Hepatocyte (in vitro differentiated cells): ENCODE measurements around the gene ENG.

Experiments
- EZH2 ChIP-seq: fragments of 200-600 bp; sonication (generic); IDR thresholded peaks from 2 replicates; pipeline ENCODE4 v1.6.1; 2016; ENCODE audit warnings: antibody characterized with exemption, mild to moderate bottlenecking, borderline replicate concordance
- TF ChIP-seq, protein P1 (sequence below): fragments of 200-600 bp; sonication (generic); IDR thresholded peaks from 2 replicates; pipeline ENCODE4 v1.5.1; 2016; ENCODE audit warnings: antibody characterized with exemption, mild to moderate bottlenecking; ENCODE audit not compliant: poor library complexity

DNA sequence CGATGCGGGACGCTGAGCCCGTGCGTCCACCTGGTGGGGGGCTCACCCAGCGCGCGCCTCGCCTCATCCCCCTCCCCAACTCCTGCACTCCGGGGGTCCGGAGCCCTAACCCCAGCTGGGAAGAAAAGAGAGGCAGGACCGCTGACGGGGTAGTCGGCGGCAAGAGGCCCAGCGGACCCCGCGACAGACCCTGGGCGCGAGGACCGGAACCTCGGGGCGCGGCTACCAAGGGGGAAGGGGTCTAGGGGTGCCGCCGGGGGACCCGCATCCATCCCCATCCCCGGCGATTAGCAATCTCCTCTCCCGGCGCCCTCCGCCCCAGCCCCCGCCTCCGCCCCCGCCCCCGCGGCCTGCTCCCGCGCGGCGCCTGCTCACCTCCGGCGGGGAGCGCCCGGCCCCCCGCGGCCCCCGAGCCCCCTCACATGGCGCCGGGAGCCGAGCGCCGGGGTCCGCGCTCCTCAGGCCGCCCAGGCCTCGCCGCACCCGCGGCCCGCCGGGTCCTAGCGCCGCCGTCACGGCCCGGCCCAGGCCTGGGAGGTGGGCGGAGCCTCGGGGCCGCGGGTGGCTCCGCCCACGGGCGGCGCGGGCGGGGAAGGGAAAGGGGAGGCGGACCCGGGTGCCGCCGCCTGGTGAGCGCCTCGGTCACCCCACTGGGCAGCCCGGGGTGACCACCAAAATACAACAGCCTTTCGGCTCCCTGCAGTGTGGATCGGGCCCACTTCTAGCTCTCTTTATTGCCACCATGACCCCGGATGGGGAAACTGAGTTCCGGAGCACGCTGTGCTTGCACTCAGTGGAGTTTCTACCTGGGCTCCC, 44.9 kb upstream of the ENG start, which contains the start of gene ST6GALNAC6:
- TF ChIP-seq, protein P1, sequence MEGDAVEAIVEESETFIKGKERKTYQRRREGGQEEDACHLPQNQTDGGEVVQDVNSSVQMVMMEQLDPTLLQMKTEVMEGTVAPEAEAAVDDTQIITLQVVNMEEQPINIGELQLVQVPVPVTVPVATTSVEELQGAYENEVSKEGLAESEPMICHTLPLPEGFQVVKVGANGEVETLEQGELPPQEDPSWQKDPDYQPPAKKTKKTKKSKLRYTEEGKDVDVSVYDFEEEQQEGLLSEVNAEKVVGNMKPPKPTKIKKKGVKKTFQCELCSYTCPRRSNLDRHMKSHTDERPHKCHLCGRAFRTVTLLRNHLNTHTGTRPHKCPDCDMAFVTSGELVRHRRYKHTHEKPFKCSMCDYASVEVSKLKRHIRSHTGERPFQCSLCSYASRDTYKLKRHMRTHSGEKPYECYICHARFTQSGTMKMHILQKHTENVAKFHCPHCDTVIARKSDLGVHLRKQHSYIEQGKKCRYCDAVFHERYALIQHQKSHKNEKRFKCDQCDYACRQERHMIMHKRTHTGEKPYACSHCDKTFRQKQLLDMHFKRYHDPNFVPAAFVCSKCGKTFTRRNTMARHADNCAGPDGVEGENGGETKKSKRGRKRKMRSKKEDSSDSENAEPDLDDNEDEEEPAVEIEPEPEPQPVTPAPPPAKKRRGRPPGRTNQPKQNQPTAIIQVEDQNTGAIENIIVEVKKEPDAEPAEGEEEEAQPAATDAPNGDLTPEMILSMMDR = no peak
- TF ChIP-seq EZH2 = no peak
